Suprapubic skin (tissue), 4 donors: ENCODE results near the gene PTCH1. TPM values are rescaled to one million over a fixed set of nuclear protein-coding genes. Genes with fewer than 3 reads are reported as not detected.
A peak's percentile ranks its signal among the peaks of the same experiment; 100 is the strongest.

ENCODE experiments used
- DNase-seq, 2 donors: peaks; one replicate each; pipeline ENCODE4 v3.0.0-alpha.2; 2019; ENCODE audit warnings: low spot score in 2 of 2
- H3K27ac ChIP-seq: fragments of 200-600 bp; sonication (generic); one replicate; pipeline ENCODE4 v1.5.1; 2019
- H3K27me3 ChIP-seq: fragments of 200-600 bp; sonication (generic); one replicate; pipeline ENCODE4 v1.5.1; 2019
- H3K36me3 ChIP-seq: fragments of 200-600 bp; sonication (generic); one replicate; pipeline ENCODE4 v1.5.1; 2019
- H3K4me1 ChIP-seq: fragments of 200-600 bp; sonication (generic); one replicate; pipeline ENCODE4 v1.5.1; 2019
- H3K4me3 ChIP-seq: fragments of 200-600 bp; sonication (generic); one replicate; pipeline ENCODE4 v1.5.1; 2019; ENCODE audit warnings: mild to moderate bottlenecking
- H3K9me3 ChIP-seq: fragments of 200-600 bp; sonication (generic); one replicate; pipeline ENCODE4 v1.5.1; 2019
- EP300 ChIP-seq: sonication (generic); formaldehyde crosslinking; IDR thresholded peaks from one replicate; pipeline ENCODE4 v1.6.1; 2017; ENCODE audit warnings: antibody characterized with exemption
- POLR2A ChIP-seq, 2 donors: fragments of 450-650 bp; IDR thresholded peaks; one replicate each; pipeline ENCODE4 v1.6.1; 2017; ENCODE audit warnings: antibody characterized with exemption in 2 of 2, mild to moderate bottlenecking in 2 of 2, moderate library complexity in 2 of 2
- POLR2AphosphoS5 ChIP-seq, 3 donors: sonication (generic); formaldehyde crosslinking; IDR thresholded peaks; one replicate each; pipeline ENCODE4 v1.6.1; 2017; ENCODE audit warnings: antibody characterized with exemption in 3 of 3
- WGBS: methylation state at CpG from one replicate; pipeline ENCODE4 v1.1.5; 2018; 5-methylcytosine and 5-hydroxymethylcytosine counted together
- total RNA-seq, 4 donors: library from RNA; depleted of rRNA; stranded (reverse); fragments of >200 nt; gene quantifications; one replicate each; pipeline ENCODE4 v1.1.0, GENCODE V29; 2016
- TF ChIP-seq, protein P1 (sequence below), 2 donors: fragments of 200-600 bp in 1 of 2; fragments of 450-650 bp in 1 of 2; sonication (generic) in 1 of 2; IDR thresholded peaks; one replicate each; pipeline ENCODE4 v1.5.1; 2016 to 2019; ENCODE audit warnings: antibody characterized with exemption in 2 of 2, mild to moderate bottlenecking in 1 of 2, moderate library complexity in 1 of 2

The PTCH1 gene
- total RNA-seq, 4 donors from 2014 or later = 9.9 to 59.0 (median 27.9) TPM

DNA sequence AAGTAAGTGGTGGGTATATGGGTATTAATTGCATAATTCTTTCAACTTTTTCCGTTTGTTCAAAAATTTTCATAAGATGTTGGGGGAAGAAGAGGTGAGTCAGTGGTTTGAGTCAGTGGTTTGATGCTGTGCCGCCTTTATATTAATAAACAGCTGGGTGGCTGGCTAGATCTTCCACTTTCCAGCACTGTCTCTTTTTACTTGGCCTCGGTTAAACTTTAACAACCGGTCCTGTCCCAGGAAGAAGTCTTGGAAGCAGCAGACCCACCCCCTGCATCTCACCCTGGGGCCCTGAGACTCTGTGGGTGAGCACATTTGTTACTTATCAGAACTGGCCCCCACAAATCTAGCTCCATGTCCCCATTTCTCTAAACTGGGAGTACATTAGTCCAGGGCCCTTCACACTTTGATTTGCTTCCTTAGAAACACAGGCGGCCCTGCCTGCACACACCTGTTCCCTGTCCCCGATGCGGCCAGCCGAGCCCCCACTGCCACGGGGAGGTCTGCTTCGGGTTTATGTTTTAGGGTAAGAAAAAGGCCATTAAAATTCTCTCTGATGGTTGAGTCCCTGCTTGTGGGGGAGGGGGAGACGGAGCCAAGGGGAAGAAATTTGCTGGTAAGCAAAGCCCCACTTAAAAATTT, 90.7 kb downstream of the PTCH1 start:
- Histone ChIP-seq H3K36me3 (peaks cover 4% of the 10 kb centered on the region), H3K4me3 (peak overlapping the region; percentile 55), H3K27me3 (peaks cover 3% of the 10 kb centered on the region), H3K27ac (peak overlapping the region; percentile 77), H3K9me3 (peaks cover 10% of the 10 kb centered on the region), H3K4me1 (peaks cover 8% of the 10 kb centered on the region)
- TF ChIP-seq POLR2A (IDR thresholded peaks at IDR 0.05) = no peak
- TF ChIP-seq POLR2AphosphoS5 (IDR thresholded peaks at IDR 0.05) = no peak
- TF ChIP-seq, protein P1, sequence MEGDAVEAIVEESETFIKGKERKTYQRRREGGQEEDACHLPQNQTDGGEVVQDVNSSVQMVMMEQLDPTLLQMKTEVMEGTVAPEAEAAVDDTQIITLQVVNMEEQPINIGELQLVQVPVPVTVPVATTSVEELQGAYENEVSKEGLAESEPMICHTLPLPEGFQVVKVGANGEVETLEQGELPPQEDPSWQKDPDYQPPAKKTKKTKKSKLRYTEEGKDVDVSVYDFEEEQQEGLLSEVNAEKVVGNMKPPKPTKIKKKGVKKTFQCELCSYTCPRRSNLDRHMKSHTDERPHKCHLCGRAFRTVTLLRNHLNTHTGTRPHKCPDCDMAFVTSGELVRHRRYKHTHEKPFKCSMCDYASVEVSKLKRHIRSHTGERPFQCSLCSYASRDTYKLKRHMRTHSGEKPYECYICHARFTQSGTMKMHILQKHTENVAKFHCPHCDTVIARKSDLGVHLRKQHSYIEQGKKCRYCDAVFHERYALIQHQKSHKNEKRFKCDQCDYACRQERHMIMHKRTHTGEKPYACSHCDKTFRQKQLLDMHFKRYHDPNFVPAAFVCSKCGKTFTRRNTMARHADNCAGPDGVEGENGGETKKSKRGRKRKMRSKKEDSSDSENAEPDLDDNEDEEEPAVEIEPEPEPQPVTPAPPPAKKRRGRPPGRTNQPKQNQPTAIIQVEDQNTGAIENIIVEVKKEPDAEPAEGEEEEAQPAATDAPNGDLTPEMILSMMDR (IDR thresholded peaks at IDR 0.05) = no peak
- no peak for TF ChIP-seq EP300
- DNase-seq = no peak
- WGBS = 33% methylated on average over 11 of the region's 11 CpGs

DNA sequence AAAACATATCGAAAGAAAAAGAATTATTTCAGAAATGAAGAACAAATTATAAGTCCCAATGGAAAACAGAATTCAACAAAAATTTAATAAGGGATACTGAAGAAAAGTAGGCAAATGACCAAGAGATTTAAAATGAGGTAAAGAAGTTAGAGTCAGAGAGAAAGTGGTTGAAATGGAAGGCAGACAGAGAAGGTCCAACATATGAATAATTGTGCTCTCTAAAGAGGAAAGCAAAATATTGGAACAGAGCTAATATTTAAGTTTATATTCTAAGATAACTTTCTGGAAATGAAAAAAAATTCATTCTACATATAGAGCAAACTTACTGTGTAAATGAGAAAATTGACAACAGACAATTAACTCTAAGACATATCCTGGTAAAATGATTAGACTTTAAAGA, 94.1 kb downstream of the PTCH1 start:
- WGBS = 97% methylated on average over 1 of the region's 1 CpG
- Histone ChIP-seq H3K27ac (no peak overlapping the region), H3K4me3 (no peak overlapping the region), H3K9me3 (peaks cover 10% of the 10 kb centered on the region), H3K36me3 (peaks cover 4% of the 10 kb centered on the region), H3K4me1 (peaks cover 8% of the 10 kb centered on the region), H3K27me3 (peaks cover 3% of the 10 kb centered on the region)
- TF ChIP-seq POLR2A (IDR thresholded peaks at IDR 0.05) = no peak
- TF ChIP-seq, protein P1 (IDR thresholded peaks at IDR 0.05) = no peak
- TF ChIP-seq POLR2AphosphoS5 (IDR thresholded peaks at IDR 0.05) = no peak
- TF ChIP-seq EP300 = no peak
- no peak for DNase-seq

- Histone ChIP-seq H3K4me1 (no peaks in the 10 kb centered on the region), H3K27me3 (no peaks in the 10 kb centered on the region), H3K9me3 (peaks cover 10% of the 10 kb centered on the region), H3K4me3 (no peak overlapping the region), H3K36me3 (peaks cover 4% of the 10 kb centered on the region), H3K27ac (no peak overlapping the region)
- TF ChIP-seq EP300 = no peak
- no peak for TF ChIP-seq POLR2AphosphoS5 (IDR thresholded peaks at IDR 0.05)
- TF ChIP-seq, protein P1 (IDR thresholded peaks at IDR 0.05) = no peak
- no peak for TF ChIP-seq POLR2A (IDR thresholded peaks at IDR 0.05)
- DNase-seq = no peak
Measured at GRCh38 chr9:95420518-95420917, 96.3 kb downstream of the PTCH1 start.

- Histone ChIP-seq H3K27ac (no peak overlapping the region), H3K36me3 (peaks cover 4% of the 10 kb centered on the region), H3K4me1 (no peaks in the 10 kb centered on the region), H3K27me3 (no peaks in the 10 kb centered on the region), H3K9me3 (peaks cover 10% of the 10 kb centered on the region), H3K4me3 (no peak overlapping the region)
- TF ChIP-seq POLR2A (IDR thresholded peaks at IDR 0.05) (no peak), EP300 (no peak), POLR2AphosphoS5 (IDR thresholded peaks at IDR 0.05) (no peak)
- TF ChIP-seq, protein P1 (IDR thresholded peaks at IDR 0.05) = no peak
- no peak for DNase-seq
Measured at GRCh38 chr9:95419444-95419843, 97.3 kb downstream of the PTCH1 start.

GRCh38 chr9:95415158-95415557, 101.6 kb downstream of the PTCH1 start:
- 85% methylated on average over 2 of the region's 2 CpGs for WGBS

More at GRCh38 chr9:95415158-95415557, 101.6 kb downstream of the PTCH1 start:
- no peak for DNase-seq
- Histone ChIP-seq H3K4me1 (peaks cover 2% of the 10 kb centered on the region), H3K27ac (no peak overlapping the region), H3K9me3 (no peaks in the 10 kb centered on the region), H3K27me3 (no peaks in the 10 kb centered on the region), H3K4me3 (no peak overlapping the region), H3K36me3 (no peaks in the 10 kb centered on the region)
- TF ChIP-seq EP300 = no peak
- TF ChIP-seq POLR2AphosphoS5 (IDR thresholded peaks at IDR 0.05) = no peak
- TF ChIP-seq, protein P1 (IDR thresholded peaks at IDR 0.05) = no peak
- TF ChIP-seq POLR2A (IDR thresholded peaks at IDR 0.05) = no peak
